Measurements from ENCODE around the gene MN1.

- TF ChIP-seq EZH2 (IDR thresholded peaks at IDR 0.05; ENCODE audit: low read depth) = no peak
- TF ChIP-seq, protein P1, sequence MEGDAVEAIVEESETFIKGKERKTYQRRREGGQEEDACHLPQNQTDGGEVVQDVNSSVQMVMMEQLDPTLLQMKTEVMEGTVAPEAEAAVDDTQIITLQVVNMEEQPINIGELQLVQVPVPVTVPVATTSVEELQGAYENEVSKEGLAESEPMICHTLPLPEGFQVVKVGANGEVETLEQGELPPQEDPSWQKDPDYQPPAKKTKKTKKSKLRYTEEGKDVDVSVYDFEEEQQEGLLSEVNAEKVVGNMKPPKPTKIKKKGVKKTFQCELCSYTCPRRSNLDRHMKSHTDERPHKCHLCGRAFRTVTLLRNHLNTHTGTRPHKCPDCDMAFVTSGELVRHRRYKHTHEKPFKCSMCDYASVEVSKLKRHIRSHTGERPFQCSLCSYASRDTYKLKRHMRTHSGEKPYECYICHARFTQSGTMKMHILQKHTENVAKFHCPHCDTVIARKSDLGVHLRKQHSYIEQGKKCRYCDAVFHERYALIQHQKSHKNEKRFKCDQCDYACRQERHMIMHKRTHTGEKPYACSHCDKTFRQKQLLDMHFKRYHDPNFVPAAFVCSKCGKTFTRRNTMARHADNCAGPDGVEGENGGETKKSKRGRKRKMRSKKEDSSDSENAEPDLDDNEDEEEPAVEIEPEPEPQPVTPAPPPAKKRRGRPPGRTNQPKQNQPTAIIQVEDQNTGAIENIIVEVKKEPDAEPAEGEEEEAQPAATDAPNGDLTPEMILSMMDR (conservative IDR thresholded peaks at IDR 0.05) = no peak
Observed at GRCh38 chr22:27846910-27847309, 45.4 kb upstream of the MN1 start.

All from PC-9 (cell line).